H1 (cell line): ENCODE data around the gene DBF4B. TPM values are rescaled to one million over a fixed set of nuclear protein-coding genes. Genes with fewer than 3 reads are reported as not detected.

ENCODE experiments used
- CTCF ChIA-PET: fragments of 300-600 bp; sonication (Branson Sonifier 250); formaldehyde crosslinking; loops from one replicate; lab custom pipeline; 2021; ENCODE audit not compliant: partially characterized antibody; lab: Charles Lee
- POLR2A ChIA-PET: fragments of 300-600 bp; sonication (Branson Sonifier 250); formaldehyde crosslinking; loops from one replicate; lab custom pipeline; 2021; ENCODE audit warnings: inconsistent platforms; ENCODE audit not compliant: partially characterized antibody; lab: Charles Lee
- DNase-seq, 2 experiments: peaks; one replicate each; pipeline versions ENCODE4 v3.0.0 to v3.0.0-alpha.2; 2010 to 2022; ENCODE audit warnings: low spot score in 2 of 2, low read depth in 1 of 2, mixed read lengths in 1 of 2
- FAIRE-seq: peaks from 2 replicates; lab custom pipeline; 2011; peaks lifted over from hg19 to GRCh38; lab: Jason Lieb, UNC
- H2AFZ ChIP-seq: 2 replicates; pipeline ENCODE4 v1.8.1; 2012; ENCODE audit warnings: low read length, inconsistent platforms
- H2AK5ac ChIP-seq: 2 replicates; pipeline ENCODE4 v1.6.1; 2013; ENCODE audit warnings: low read depth, low read length
- H2BK120ac ChIP-seq: replicated peaks from 2 replicates; pipeline ENCODE3; 2013; ENCODE audit warnings: low read depth, low read length, inconsistent platforms
- H2BK12ac ChIP-seq: 2 replicates; pipeline ENCODE4 v1.6.1; 2013; ENCODE audit warnings: low read depth, low read length
- H2BK15ac ChIP-seq: 2 replicates; pipeline ENCODE4 v1.6.1; 2013; ENCODE audit warnings: low read length
- H2BK20ac ChIP-seq: 2 replicates; pipeline ENCODE4 v1.6.1; 2013; ENCODE audit warnings: low read length
- H2BK5ac ChIP-seq: 2 replicates; pipeline ENCODE4 v1.6.1; 2013; ENCODE audit warnings: low read depth, low read length
- H3K14ac ChIP-seq: 2 replicates; pipeline ENCODE4 v1.6.1; 2013; ENCODE audit warnings: inconsistent platforms; ENCODE audit not compliant: insufficient read length
- H3K18ac ChIP-seq: 2 replicates; pipeline ENCODE4 v1.6.1; 2013; ENCODE audit warnings: low read length; ENCODE audit errors: extremely low read depth
- H3K23ac ChIP-seq: 2 replicates; pipeline ENCODE4 v1.6.1; 2013; ENCODE audit warnings: inconsistent platforms; ENCODE audit not compliant: insufficient read length
- H3K23me2 ChIP-seq: 2 replicates; pipeline ENCODE4 v1.6.1; 2013; ENCODE audit warnings: low read depth, low read length
- H3K27ac ChIP-seq: 2 replicates; pipeline ENCODE4 v1.6.1; 2011; ENCODE audit warnings: low read depth, low read length, inconsistent platforms
- H3K27me3 ChIP-seq, 4 experiments: replicated peaks in 1 of 4; 1 replicate in 1 of 4; 2 replicates in 3 of 4; pipeline versions ENCODE4 v1.6.1 to v1.8.1; 2011 to 2013; ENCODE audit warnings: low read length in 3 of 4, mild to moderate bottlenecking in 3 of 4, inconsistent platforms in 2 of 4, mixed read lengths in 2 of 4, moderate library complexity in 1 of 4; ENCODE audit not compliant: control insufficient read depth in 3 of 4, insufficient read depth in 3 of 4; ENCODE audit errors: extremely low read depth in 1 of 4
- H3K36me3 ChIP-seq, 4 experiments: 2 replicates each; pipeline versions ENCODE4 v1.6.1 to v1.8.1; 2011 to 2013; ENCODE audit warnings: mild to moderate bottlenecking in 4 of 4, low read length in 3 of 4, moderate library complexity in 2 of 4, control low read depth in 1 of 4, inconsistent platforms in 1 of 4; ENCODE audit not compliant: insufficient read depth in 4 of 4, control insufficient read depth in 2 of 4
- H3K4ac ChIP-seq: replicated peaks from 2 replicates; pipeline ENCODE3; 2013; ENCODE audit warnings: low read length, low read depth, mixed read lengths, inconsistent platforms; ENCODE audit not compliant: insufficient read length
- H3K4me1 ChIP-seq, 4 experiments: replicated peaks in 1 of 4; 1 replicate in 1 of 4; 2 replicates in 3 of 4; pipeline versions ENCODE4 v1.6.1 to v1.8.1; 2011 to 2013; ENCODE audit warnings: low read length in 3 of 4, inconsistent platforms in 2 of 4, mixed read lengths in 1 of 4; ENCODE audit not compliant: insufficient read depth in 4 of 4, control insufficient read depth in 3 of 4
- H3K4me2 ChIP-seq, 2 experiments: 2 replicates each; pipeline versions ENCODE4 v1.6.1 to v1.8.1; 2011 to 2013; ENCODE audit warnings: low read depth in 2 of 2, low read length in 2 of 2, control low read depth in 1 of 2, inconsistent platforms in 1 of 2, mild to moderate bottlenecking in 1 of 2; ENCODE audit not compliant: insufficient read depth in 1 of 2
- H3K4me3 ChIP-seq, 4 experiments: fragments of 200-600, 300-600 bp in 1 of 4; sonication (generic), shearing (Covaris generic), sonication (Bioruptor Twin) in 1 of 4; 2 replicates each; pipeline versions ENCODE4 v1.5.1 to v1.8.1; 2011 to 2016; ENCODE audit warnings: low read length in 4 of 4, low read depth in 3 of 4, control low read depth in 2 of 4, inconsistent platforms in 2 of 4, mild to moderate bottlenecking in 2 of 4, mixed read lengths in 1 of 4, moderate library complexity in 1 of 4; ENCODE audit not compliant: insufficient read depth in 2 of 4; ENCODE audit errors: extremely low read depth in 1 of 4
- H3K56ac ChIP-seq: replicated peaks from 2 replicates; pipeline ENCODE3; 2013; ENCODE audit warnings: low read depth, mild to moderate bottlenecking, mixed read lengths, low read length, inconsistent platforms; ENCODE audit not compliant: insufficient read length
- H3K79me1 ChIP-seq: 2 replicates; pipeline ENCODE4 v1.6.1; 2013; ENCODE audit warnings: low read depth, low read length, control low read depth
- H3K79me2 ChIP-seq, 2 experiments: 2 replicates each; pipeline versions ENCODE4 v1.6.1 to v1.8.1; 2012 to 2013; ENCODE audit warnings: low read length in 2 of 2, mild to moderate bottlenecking in 2 of 2, inconsistent platforms in 1 of 2; ENCODE audit not compliant: insufficient read depth in 2 of 2, control insufficient read depth in 1 of 2
- H3K9ac ChIP-seq, 4 experiments: replicated peaks in 1 of 4; 1 replicate in 1 of 4; 2 replicates in 3 of 4; pipeline versions ENCODE4 v1.6.1 to v1.8.1; 2011 to 2013; ENCODE audit warnings: low read depth in 3 of 4, low read length in 3 of 4, control low read depth in 2 of 4, mild to moderate bottlenecking in 2 of 4, moderate library complexity in 2 of 4, inconsistent platforms in 1 of 4; ENCODE audit errors: extremely low read depth in 1 of 4
- H3K9me3 ChIP-seq, 2 experiments: 2 replicates each; pipeline versions ENCODE4 v1.6.1 to v1.8.1; 2012 to 2013; ENCODE audit warnings: mild to moderate bottlenecking in 2 of 2, moderate library complexity in 2 of 2, control low read depth in 1 of 2, inconsistent platforms in 1 of 2, low read depth in 1 of 2, low read length in 1 of 2, mixed read lengths in 1 of 2; ENCODE audit not compliant: insufficient read depth in 2 of 2
- H4K20me1 ChIP-seq, 2 experiments: replicated peaks in 1 of 2; 2 replicates each; pipeline versions ENCODE3 to v1.8.1; 2011 to 2013; ENCODE audit warnings: inconsistent platforms in 2 of 2, low read length in 2 of 2, mild to moderate bottlenecking in 1 of 2; ENCODE audit not compliant: insufficient read depth in 2 of 2, control insufficient read depth in 1 of 2
- H4K5ac ChIP-seq: 2 replicates; pipeline ENCODE4 v1.6.1; 2013; ENCODE audit warnings: low read length, low read depth, mixed read lengths, inconsistent platforms; ENCODE audit not compliant: insufficient read length
- H4K8ac ChIP-seq: 2 replicates; pipeline ENCODE4 v1.8.0; 2013; ENCODE audit warnings: mild to moderate bottlenecking, moderate library complexity, low read length, inconsistent platforms; ENCODE audit not compliant: insufficient read depth; ENCODE audit errors: extremely low read depth
- H4K91ac ChIP-seq: replicated peaks from 2 replicates; pipeline ENCODE3; 2013; ENCODE audit warnings: low read length, mixed read lengths, inconsistent platforms; ENCODE audit not compliant: insufficient read length
- ATF2 ChIP-seq: IDR thresholded peaks from 2 replicates; pipeline ENCODE4 v1.6.1; 2012; ENCODE audit warnings: low read length, inconsistent platforms
- CREB1 ChIP-seq: IDR thresholded peaks from 2 replicates; pipeline ENCODE4 v1.6.1; 2012; ENCODE audit warnings: inconsistent platforms
- EP300 ChIP-seq, 2 experiments: IDR thresholded peaks; 1 replicate in 1 of 2; 2 replicates in 1 of 2; pipeline ENCODE4 v1.6.1; 2011 to 2012; ENCODE audit warnings: low read depth in 2 of 2, low read length in 2 of 2, mild to moderate bottlenecking in 2 of 2, borderline replicate concordance in 1 of 2, inconsistent platforms in 1 of 2, moderate library complexity in 1 of 2
- MAFK ChIP-seq: IDR thresholded peaks from 2 replicates; pipeline ENCODE4 v1.6.1; 2012; ENCODE audit warnings: low read depth, mild to moderate bottlenecking, improper control_type of control experiment, low read length
- POU5F1 ChIP-seq: IDR thresholded peaks from 2 replicates; pipeline ENCODE4 v1.6.1; 2011; ENCODE audit warnings: low read depth, mild to moderate bottlenecking, low read length, moderate library complexity
- SP2 ChIP-seq: IDR thresholded peaks from 2 replicates; pipeline ENCODE4 v1.6.1; 2012; ENCODE audit warnings: mild to moderate bottlenecking, low read length, inconsistent platforms
- SRF ChIP-seq: IDR thresholded peaks from 2 replicates; pipeline ENCODE4 v1.6.1; 2011; ENCODE audit warnings: mild to moderate bottlenecking, low read depth, low read length, moderate library complexity
- WGBS, 2 experiments: shearing (Covaris generic) in 1 of 2; methylation state at CpG; one replicate each; pipeline versions ENCODE4 v1.1.6 to v1.1.7; 2013 to 2015; ENCODE audit warnings: low lambda C conversion rate in 2 of 2, mixed read lengths in 2 of 2, inconsistent platforms in 1 of 2, low coverage in 1 of 2, missing lambda C conversion rate in 1 of 2; ENCODE audit not compliant: insufficient replicate concordance in 2 of 2, insufficient coverage in 1 of 2, insufficient read length in 1 of 2; ENCODE audit errors: extremely low coverage in 1 of 2, missing lambda C conversion rate in 1 of 2; 5-methylcytosine and 5-hydroxymethylcytosine counted together
- polyA plus RNA-seq, 7 experiments: library from polyadenylated mRNA; depleted of rRNA in 3 of 7; stranded (reverse) in 5 of 7; unstranded in 2 of 7; fragments of >200 nt in 5 of 7; fragments of 200-250 nt in 2 of 7; gene quantifications; 1 replicate in 5 of 7; 2 replicates in 1 of 7; 4 replicates in 1 of 7; pipeline versions ENCODE4 v1.2.1 to v1.2.3, GENCODE V29; 2011 to 2013; ENCODE audit warnings: missing spikeins in 2 of 7, mixed read lengths in 2 of 7
- total RNA-seq: library from RNA; stranded (reverse); fragmentation: NEBNext Ultra II Directional; extraction: Animal tissue kit (Norgen Biotek cat#: 25700); gene quantifications from 2 replicates; pipeline ENCODE4 v1.2.1, GENCODE V29; 2021

DBF4B gene
- total and polyA plus RNA-seq, 2 of the 8 experiments (the other 6 are each of a cell fraction or from before 2014, with no cell fraction given): 20.2 to 26.9 TPM

GRCh38 chr17:44663095-44663494 lies 45.4 kb upstream of the DBF4B start:
- no peak overlapping the region for H2AK5ac ChIP-seq
- H3K36me3 ChIP-seq: no peaks in the 10 kb centered on the region; a peak in 1 of 8 replicates
- no peak overlapping the region for H2AFZ ChIP-seq
- H3K27me3 ChIP-seq: no peaks in the 10 kb centered on the region
- no peak for FAIRE-seq
- H3K4ac ChIP-seq: no peak overlapping the region
- TF ChIP-seq CREB1: no peak
- TF ChIP-seq POU5F1: no peak
- no peak for TF ChIP-seq SRF
- TF ChIP-seq MAFK: no peak
- no peak for TF ChIP-seq ATF2
- TF ChIP-seq SP2: no peak
- TF ChIP-seq EP300 (IDR thresholded peaks at IDR 0.05; ENCODE audit: borderline replicate concordance in 1 of 2, low read depth in 2 of 2, low read length in 2 of 2): no peak
- no peak for DNase-seq
- H3K9me3 ChIP-seq: no peaks in the 10 kb centered on the region
- H3K56ac ChIP-seq: no peak overlapping the region
- no peak overlapping the region for H4K5ac ChIP-seq
- no peak overlapping the region for H3K14ac ChIP-seq
- H4K91ac ChIP-seq: no peak overlapping the region
- ChIA-PET CTCF (interaction anchor here (1.0 to 1.2 kb wide), 3 partner anchors 9 to 32 kb away, joined by 3 to 4 read pairs (median 4); no protein-coding TSS in a partner anchor), POLR2A (interaction anchor here (0.8 kb wide), 1 partner anchor 120 kb away, joined by 3 read pairs; no protein-coding TSS in a partner anchor)
- no peak overlapping the region for H3K9ac ChIP-seq
- no peak overlapping the region for H2BK20ac ChIP-seq
- H2BK5ac ChIP-seq: no peak overlapping the region
- H3K4me1 ChIP-seq: no peaks in the 10 kb centered on the region
- no peaks in the 10 kb centered on the region for H3K23me2 ChIP-seq
- no peak overlapping the region for H3K23ac ChIP-seq
- H3K79me2 ChIP-seq: no peaks in the 10 kb centered on the region
- H2BK120ac ChIP-seq: no peak overlapping the region
- H3K27ac ChIP-seq: no peak overlapping the region
- 73% methylated on average over 1 of the region's 1 CpG; no CpG with 5 or more reads in 1 of the 2 experiments for WGBS, 2 experiments
- H3K79me1 ChIP-seq: no peaks in the 10 kb centered on the region
- no peak overlapping the region for H3K18ac ChIP-seq
- no peak overlapping the region for H3K4me3 ChIP-seq
- H4K20me1 ChIP-seq: no peaks in the 10 kb centered on the region
- no peak overlapping the region for H2BK15ac ChIP-seq
- H2BK12ac ChIP-seq: no peak overlapping the region
- no peak overlapping the region for H3K4me2 ChIP-seq
- H4K8ac ChIP-seq: no peak overlapping the region
